ENCODE data around the gene WFDC1.

The WFDC1 gene

DNA sequence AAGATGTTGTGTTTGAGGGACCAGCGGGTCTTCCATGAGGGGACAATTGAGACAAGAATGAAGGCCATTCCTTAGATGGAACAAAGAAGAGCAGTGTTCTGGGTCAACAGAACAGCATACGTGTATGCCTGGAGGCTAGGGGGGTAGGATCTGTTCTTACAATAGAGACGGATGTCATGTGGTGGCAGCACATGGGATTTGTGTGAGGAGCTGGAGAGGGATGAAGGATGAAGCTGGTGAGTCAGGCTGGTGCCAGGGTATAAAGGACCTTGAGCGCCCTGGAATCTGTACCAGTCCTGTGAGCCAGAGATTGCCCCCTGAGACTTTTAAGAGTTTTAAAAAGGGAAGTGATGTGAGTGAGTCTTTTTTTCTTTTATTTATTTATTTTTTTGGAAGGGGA is 22.8 kb upstream of the WFDC1 start:
- DNase-seq (ENCODE audit: low read depth in 2 of 2, low spot score in 1 of 2), result no peak

DNA sequence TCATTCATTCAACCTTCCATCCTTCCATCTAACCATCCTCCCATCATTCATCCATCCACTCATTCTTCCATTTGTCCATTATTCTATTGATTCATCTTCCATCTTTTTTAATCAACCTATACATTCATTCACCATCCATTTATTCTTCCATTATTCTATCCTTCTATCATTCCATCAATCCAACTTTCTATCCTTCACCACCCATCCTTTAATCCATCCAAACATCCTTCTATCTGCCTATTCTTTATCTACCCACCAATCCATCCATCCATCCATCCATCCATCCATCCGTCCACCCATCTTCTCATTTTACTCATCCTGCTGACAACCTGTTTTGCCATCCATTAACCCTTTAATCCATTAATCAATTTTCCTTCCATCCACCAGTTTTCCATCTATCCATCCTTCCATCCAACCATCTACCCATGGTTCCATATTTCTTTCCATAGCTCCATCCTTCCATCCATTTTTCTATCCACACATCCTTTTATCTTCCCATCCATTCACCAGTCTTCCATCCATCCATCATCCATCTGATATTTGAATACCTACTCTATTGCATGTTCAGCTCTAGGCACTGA is 21.8 kb upstream of the WFDC1 start:
- no peak for DNase-seq (ENCODE audit: low read depth in 2 of 2, low spot score in 1 of 2)

DNA sequence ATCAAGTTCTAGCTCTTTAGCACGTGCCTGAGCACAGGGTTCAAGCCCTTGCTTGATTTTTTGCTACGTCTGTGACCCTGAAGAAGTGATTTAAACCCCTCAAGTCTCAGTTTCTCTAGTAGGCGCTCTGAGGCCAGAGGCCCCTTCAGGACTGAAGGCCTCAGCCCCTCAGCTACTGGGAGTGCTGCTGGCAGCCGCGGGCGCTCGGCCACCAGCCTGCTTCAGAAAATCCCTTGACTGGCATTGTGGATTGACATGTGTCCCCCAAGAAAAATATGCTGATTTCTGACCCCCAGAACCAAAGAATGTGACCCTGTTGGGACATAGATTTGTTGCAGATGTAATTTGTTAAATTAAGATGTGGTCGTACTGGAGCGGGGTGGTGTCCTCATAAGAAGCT is 20.2 kb upstream of the WFDC1 start:
- no peak for DNase-seq (ENCODE audit: low read depth in 2 of 2, low spot score in 1 of 2)

DNA sequence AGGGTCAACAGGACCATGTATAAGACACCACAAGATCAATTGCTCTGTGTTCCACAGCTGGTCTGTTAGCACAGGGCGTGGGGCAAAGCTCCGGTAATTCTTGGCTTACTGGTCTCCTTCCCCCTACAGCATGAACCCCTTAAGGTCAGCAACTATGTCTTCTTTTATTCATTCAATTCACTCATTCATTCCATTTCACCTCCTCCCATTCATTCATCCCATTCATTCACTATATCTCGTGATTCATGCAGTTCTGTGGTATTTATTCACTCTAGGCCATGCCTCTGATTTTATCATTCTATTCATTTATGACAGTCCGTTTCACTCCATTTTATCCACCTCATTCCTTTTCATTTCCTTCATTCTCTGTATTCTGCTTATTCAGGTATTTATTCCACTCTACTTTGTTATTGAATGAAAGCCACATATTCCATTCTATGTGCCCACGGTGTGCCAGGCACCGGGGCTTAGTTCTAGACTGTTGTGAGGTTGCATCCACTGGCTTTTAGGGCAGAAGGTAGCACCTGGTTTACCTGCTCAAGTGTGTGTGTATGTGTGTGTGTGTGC is 19.0 kb upstream of the WFDC1 start:
- DNase-seq (ENCODE audit: low read depth in 2 of 2, low spot score in 1 of 2), result no peak

DNA sequence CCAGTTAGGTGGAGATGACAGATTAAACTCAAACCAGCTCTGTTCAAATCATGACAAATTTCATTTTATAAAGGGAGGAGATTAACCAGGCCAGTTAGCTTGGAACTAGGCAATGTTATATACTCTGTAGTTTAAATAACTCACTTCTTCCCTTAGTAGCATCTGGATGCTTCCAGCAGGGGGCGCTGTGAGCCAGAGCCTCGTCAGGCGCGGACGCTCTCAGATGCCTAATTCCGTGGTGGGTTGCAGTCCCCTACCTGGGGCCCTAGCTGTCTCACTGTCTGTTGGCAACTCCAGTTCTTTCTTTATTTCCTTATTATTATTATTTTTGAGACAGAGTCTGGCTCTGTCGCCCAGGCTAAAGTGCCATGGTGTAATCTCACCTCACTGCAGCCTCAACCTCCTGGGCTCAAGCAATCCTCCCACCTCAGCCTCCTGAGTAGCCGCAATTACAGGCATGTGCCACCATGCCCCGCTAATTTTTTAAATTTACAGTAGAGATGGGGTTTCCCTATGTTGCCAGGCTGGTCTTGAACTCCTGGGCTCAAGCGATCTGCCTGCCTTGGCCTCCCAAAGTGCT is 17.3 kb upstream of the WFDC1 start:
- DNase-seq (ENCODE audit: low read depth in 2 of 2, low spot score in 1 of 2), result peak; percentile 27 to 47

DNA sequence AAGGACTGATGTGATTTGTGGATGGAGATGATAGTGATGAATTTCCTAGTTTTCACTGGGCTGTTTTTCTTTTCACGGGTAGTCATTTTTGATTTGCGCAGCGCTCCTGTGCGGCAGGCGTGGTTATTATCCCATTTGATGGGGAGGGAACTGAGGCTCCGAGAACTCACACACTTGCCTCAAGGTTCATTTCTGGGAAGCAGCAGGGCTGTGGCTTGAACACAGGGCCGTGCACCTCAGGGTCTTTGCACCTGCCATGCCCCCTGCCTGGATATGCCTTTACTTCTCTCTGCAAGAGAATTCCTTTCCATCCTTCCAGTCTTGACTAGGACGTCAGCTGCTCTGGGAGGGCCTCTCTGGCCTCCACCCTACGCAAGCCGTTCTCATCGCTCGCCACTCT is 16.3 kb upstream of the WFDC1 start:
- no peak for DNase-seq (ENCODE audit: low read depth in 2 of 2, low spot score in 1 of 2)

DNA sequence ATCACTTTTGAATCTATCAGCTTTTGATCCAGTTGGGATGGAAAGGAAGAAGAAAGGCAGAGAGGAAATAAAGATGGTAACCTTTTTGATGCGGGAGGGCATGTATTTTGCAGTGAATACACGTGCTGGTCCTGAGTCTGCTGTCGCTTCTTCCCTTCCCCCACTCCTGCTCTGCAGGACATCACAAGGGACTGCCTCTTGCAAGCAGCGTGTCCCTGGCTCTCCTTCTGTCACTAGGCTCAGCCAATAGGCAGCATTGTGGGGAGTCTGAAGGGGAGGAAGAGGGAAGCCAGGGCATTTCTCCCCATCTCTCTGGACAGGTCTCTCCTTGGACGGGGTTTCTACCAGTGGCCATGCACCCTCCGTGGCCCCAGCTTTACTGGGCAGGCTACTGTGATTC is 15.7 kb upstream of the WFDC1 start:
- no peak for DNase-seq (ENCODE audit: low read depth in 2 of 2, low spot score in 1 of 2)

DNA sequence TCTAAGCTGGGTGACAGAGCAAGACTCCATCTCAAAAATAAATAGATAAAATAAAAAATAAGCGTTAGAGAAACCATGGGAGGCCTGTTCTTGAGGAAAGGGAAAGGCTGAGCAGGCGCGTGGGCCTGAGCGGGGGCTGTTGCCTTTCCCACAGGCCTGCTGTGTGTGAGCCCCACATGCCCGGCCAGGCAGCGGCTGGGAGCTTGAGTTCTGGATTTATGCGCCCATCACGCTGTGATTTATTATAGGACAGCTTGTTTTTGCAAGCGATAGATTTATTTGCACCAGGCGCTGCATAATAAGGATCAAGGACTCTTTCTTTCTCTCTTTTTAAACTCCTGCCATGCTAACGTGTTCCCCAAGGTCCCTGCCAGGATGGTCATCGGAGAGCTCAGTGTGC is 14.8 kb upstream of the WFDC1 start:
- no peak for DNase-seq (ENCODE audit: low read depth in 2 of 2, low spot score in 1 of 2)

DNA sequence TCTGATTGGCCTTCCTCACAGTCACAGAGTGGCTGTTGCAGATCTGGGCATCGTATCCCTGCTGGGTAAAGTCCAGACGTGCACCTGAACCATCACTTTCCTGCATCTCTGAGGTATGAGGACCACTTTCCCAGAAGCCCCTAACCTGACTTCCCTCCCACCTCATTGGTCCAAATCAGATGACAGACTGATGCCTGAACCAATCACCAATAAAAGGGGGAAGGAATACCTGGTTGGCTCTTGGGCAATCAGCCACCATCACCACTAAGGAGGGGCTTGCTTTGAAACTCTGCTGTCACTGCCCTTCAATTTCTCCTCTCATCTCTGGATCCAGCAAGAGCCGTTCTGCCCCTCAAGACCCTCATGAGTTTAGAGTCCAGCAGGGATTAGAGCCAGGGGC is 13.6 kb upstream of the WFDC1 start:
- DNase-seq (ENCODE audit: low read depth in 2 of 2, low spot score in 1 of 2), result no peak

DNA sequence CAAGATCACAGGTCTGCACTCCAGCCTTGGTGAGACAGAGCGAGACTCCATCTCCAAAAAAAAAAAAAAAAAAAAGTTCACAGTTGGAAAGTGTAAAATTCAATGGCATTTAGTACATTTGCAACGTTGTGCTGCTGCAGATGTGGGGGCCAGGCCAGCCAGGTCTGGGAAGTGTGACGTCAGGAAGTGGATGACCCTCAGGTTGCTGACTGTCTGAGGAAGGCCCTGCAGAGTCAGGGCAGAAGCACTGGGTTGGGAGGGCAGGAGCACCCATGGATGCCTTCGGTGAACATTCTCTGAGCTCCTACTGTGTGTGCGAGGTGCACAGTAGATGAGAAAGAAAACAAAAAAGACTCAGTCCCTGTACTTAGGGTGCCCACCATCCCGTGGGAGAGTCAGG is 12.1 kb upstream of the WFDC1 start:
- DNase-seq (ENCODE audit: low read depth in 2 of 2, low spot score in 1 of 2), result no peak

DNA sequence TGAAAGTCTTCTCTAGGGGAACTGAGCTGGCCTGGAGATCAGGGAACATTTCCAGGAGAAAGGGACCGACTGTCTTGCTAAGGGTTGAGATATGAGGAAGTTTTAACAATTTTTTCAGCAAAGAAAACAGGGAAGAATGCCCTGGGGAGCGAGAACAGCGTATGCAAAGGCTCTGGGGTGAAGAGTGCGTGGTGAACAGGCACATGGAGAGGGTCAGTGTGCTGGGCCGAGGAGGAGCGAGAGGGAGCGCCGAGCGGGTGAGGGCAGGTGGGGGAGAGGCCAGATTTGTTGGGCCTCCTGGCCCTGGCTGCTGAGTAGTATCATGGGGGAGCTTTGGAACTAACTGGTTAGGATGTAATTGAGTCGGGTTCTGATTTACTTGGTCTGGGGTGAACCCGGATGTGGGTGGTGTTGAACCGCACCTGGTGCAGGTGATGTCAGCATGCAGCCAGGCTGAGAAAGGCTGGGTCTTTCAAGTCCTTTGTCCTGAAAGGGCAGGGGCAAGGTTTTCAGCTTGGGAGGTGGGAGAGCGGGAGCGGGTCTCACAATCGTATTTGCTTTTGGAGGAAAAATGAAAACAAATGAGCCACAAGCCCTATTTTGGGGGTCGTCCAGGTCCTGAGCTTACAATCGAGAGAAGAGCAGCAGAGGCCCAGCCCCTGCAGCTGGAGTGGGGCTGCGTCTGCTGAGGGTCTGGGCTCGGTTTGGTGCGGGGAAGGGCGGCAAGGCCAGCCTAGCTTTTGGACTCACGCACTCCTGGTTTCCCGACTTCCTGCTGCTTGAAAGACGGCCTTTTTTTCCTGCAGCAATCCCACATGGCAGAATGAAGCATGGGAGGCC is 11.1 kb upstream of the WFDC1 start:
- DNase-seq (ENCODE audit: low read depth in 2 of 2, low spot score in 1 of 2), result no peak

DNA sequence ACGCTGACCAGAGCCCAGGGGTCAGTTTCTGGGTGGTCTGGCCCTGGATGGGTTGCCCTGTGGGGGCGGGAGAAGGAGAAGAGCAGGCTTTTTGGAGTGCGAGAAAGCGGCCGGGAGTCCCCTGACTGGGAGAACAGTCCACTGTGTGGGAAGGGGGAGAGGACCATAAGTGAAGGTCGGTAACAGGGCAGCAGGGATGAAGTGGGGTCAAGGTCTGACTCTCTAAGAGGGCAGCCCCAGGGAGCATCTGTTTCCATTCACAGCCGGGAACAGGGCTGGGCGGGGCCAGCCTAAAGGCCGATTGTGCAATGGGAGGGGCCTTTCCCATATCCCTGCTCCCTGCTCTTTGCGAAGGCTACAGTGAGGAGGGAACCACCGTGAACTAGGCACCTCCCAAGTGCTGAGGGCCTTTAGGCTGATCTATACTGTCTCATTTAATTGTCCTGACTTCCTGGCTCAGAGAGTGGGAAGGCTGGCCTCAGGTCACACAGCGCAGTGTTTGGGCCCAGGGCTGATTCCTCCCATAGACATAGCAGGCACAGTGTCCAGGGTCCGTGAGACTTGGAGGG is 10.4 kb upstream of the WFDC1 start:
- no peak for DNase-seq (ENCODE audit: low read depth in 2 of 2, low spot score in 1 of 2)

DNA sequence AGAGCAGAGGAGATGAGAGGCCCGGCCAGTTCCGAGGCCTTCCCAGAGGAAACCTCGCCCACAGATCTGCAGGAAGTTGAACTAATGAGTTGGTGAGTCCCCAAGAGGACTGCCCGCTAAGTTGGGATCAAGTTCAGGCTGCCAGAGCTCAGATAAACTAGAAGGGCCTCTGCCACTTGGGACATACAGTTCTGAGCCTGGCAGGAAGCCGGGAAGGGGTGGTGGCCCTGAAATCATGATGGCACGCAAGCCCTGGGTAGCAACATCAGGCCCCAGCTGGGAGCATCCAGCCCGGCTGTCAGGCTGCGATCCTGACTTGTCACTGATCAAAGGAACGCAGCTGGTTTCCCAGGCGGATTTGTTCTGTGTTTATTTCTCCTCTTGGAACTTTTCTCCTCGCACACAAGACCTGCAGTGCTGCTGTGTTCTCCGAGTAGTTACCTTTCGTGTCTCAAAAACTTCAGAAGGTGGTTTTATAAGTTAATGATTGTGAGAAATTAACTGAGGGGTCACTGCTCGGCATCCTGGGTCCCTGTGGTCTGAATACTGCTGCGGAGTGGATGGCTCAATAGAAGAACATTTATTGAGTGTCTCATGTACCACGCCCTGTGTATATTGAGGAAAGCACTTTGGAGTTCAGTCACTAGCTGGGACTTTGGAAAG is 8.0 kb upstream of the WFDC1 start:
- DNase-seq (ENCODE audit: low read depth in 2 of 2, low spot score in 1 of 2), result no peak

DNA sequence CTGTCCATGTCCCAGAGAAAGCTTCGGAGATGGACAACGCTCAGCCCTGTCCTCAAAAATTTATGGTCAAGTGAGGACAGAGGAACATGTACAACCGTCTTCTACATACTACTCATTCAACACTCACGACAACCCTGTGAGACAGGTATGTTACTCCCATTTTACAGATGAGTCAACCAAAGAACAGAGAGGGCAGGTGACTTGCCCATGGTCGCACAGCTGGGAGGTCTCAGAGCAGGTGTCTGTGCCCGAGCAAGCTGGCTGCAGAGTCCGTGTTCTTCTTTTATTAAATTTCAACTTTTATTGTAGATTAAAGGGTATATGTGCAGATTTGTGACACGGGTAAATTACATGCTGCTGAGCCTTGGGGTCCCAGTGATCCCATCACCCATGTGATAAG is 5.8 kb upstream of the WFDC1 start:
- DNase-seq (ENCODE audit: low read depth in 2 of 2, low spot score in 1 of 2), result no peak

DNA sequence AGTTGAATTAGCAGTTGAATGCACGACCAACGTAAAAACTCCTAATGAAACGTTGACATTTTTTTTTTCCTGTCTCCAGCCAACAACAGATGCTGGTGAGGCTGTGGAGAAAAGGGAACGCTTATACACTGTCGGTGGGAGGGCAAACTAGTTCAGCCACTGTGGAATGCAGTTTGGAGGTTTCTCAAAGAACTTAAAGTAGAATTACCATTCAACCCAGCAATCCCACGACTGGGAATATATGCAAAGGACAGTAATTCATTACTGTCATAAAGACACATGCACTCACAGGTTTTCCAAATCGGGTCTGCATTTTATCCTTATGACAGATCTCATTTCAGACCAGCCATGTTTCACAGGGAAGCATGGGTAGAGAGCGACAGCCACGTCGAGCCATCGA is 3.5 kb upstream of the WFDC1 start:
- no peak for DNase-seq (ENCODE audit: low read depth in 2 of 2, low spot score in 1 of 2)

DNA sequence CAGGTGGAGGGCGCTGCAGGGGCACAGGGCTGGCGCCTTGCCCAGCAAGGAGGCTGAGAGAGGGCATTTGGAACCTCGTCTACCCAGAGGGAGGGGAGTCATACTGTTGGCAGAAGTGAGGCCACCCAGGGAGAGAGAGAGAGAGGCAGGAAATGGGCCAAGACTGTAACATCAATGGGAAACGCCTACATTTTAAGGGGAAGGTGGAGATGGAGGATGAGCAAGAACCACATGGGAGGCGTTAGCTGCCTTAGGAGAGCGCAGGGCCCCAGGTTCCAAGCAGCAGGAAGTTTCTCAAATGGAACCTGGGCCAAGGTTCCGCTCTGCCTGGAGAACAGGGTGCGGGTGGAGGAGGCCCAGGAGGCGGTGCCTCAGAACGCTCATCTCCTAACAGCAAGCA is 2.7 kb upstream of the WFDC1 start:
- DNase-seq (ENCODE audit: low read depth in 2 of 2, low spot score in 1 of 2), result no peak

DNA sequence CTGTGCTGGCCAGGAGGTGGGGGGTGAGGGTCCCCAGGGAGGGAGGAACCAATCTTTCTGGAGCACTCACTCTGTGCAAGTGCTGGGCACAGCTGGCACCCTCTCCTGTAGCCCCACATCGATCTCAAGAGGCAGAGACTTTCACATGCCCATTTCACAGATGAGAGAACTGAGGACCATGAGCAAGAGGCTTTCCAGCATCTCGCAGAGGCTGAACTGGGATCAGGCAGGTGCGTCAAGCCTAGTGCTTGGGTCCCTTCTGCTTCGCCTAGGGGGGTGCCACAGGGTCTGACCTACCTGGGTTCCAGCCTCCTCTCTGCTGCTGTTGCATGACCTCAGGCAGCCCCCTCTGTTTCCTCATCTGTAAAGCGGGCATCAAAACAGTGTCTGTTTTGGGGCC is 1.3 kb upstream of the WFDC1 start:
- DNase-seq (ENCODE audit: low read depth in 2 of 2, low spot score in 1 of 2), result no peak

DNA sequence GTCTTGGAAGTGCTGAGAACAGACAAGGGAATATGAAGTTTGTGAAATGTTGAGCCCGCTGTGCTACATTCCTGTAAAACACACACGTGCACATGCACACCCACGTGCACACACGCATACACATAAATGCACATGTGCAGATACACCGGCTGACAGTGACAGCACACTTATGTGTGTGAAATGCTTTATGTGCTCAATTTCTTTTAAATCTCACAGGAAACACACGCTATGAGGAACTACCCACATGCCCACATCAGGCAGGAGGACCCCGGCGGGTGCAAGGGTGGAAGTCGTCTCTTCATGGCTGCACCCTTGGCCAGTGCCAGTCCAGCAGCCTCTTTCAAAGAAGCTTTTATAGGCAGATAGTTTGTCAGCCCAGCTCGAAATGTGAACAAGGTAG is 561 bp upstream of the WFDC1 start:
- no peak for DNase-seq (ENCODE audit: low read depth in 2 of 2, low spot score in 1 of 2)

DNA sequence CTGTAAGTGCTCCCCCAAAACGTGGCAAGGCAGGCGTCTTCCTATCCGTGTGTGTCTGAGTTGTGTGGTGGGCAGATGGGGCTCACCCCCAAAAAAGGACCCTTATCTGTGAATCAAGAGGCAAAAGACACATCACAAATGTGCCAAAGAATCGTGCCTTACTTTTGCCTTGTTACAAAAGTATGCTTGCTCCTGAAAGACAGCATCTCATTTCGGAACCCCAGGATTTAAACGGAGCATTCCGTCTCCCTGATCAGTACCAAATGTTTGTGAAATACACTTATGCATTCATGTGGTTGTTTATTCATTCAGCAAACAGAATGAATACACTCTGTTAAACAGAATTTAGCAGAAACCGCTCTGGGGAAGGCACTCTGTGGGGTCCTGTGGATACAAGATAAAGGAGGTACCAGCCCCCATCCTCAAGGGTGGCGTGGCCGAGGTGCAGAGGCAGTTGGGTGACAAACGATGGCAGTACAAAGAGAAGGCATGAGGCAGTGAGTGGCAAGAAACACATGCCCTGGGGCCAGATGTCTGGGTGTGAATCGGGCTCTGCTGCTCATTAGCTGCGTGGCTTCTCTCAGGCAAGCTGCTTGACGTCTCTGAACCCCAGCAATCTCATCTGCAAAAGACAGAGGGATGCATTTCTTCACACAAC is 654 bp downstream of the WFDC1 start:
- DNase-seq (ENCODE audit: low read depth in 2 of 2, low spot score in 1 of 2), result no peak

DNA sequence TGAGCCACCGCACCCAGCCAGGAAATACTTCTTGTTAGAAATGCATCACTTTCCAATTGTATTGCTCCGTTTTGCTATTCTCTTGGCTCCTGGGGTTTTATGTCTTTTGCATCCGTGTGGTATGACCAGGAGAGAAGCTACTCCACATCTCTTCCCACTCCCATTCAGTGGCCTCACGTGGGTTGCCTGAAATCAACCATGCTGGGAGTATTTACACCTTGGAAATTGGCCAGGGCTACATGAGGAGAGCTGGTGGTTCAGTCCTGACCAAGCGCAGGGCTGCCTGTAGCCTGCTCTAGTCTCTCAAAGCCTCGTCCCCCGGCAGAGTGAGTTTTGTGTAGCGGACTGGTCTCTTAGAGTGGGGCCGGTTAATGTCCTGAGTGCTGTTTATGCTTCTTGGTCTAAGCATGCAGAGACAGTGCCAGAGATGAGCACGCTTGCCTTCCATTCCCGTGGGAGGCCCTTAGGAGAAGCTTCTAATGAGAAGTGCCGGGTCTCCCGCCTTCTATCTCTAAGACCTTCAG is 3.8 kb downstream of the WFDC1 start:
- no peak for DNase-seq (ENCODE audit: low read depth in 2 of 2, low spot score in 1 of 2)
